ENCODE data around the gene FAM124B. TPM values are rescaled to one million over a fixed set of nuclear protein-coding genes. Genes with fewer than 3 reads are reported as not detected.

Gene FAM124B
- total RNA-seq, 1 experiment from 2014 or later: 0.83 TPM

DNA sequence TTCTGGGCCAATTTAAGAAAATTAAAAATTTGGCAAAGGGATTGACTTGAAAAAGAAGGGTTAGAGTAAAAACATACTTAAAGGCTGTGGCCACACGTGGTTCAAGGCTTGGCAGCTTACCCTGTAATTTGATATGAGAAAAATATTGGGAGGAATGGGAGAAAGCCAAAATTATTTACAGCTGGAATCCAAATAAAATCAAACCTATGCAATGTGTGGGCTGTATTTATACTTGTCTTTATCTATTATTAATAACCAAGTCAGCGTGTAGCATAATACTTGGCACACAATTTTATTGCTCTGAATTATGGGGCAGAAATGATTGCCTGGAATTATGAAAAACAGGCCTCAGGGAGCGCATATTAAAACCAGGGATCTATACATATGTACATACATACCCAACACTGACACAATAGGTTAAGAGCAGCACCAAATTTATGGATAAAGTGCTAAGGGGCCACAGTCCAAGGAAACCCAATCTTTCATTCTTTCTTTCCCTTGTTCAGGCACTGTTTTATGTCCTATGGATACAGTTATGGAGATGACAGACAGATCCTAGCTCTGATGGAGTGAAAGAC is 35.6 kb downstream of the FAM124B start:
- H3K9me3 Mint-ChIP-seq: no peaks in the 10 kb centered on the region
- no peak overlapping the region for H2BK20ac ChIP-seq (ENCODE audit: low read depth, low read length, poor library complexity, severe bottlenecking)
- no peaks in the 10 kb centered on the region for H3K27me3 ChIP-seq (ENCODE audit: insufficient read depth, low read length)
- no peaks in the 10 kb centered on the region for H3K4me1 ChIP-seq (ENCODE audit: insufficient read depth, low read length)
- TF ChIP-seq, protein P1, sequence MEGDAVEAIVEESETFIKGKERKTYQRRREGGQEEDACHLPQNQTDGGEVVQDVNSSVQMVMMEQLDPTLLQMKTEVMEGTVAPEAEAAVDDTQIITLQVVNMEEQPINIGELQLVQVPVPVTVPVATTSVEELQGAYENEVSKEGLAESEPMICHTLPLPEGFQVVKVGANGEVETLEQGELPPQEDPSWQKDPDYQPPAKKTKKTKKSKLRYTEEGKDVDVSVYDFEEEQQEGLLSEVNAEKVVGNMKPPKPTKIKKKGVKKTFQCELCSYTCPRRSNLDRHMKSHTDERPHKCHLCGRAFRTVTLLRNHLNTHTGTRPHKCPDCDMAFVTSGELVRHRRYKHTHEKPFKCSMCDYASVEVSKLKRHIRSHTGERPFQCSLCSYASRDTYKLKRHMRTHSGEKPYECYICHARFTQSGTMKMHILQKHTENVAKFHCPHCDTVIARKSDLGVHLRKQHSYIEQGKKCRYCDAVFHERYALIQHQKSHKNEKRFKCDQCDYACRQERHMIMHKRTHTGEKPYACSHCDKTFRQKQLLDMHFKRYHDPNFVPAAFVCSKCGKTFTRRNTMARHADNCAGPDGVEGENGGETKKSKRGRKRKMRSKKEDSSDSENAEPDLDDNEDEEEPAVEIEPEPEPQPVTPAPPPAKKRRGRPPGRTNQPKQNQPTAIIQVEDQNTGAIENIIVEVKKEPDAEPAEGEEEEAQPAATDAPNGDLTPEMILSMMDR (conservative IDR thresholded peaks at IDR 0.05): no peak
- no peak overlapping the region for H2BK5ac ChIP-seq (ENCODE audit: insufficient read length, low read length)
- no peak overlapping the region for H3K14ac ChIP-seq (ENCODE audit: insufficient read depth, low read length)
- H2AK5ac ChIP-seq (ENCODE audit: insufficient read length, low read length): no peak overlapping the region
- DNase-seq: no peak
- no peak overlapping the region for H4K8ac ChIP-seq (replicated peaks; ENCODE audit: insufficient read length, low read depth, low read length)
- no peak overlapping the region for H3K9ac ChIP-seq (ENCODE audit: extremely low read depth, insufficient read length, low read length)
- no peak overlapping the region for H3K4me2 ChIP-seq (ENCODE audit: insufficient read depth, insufficient read length, low read length)
- H3K4ac ChIP-seq (ENCODE audit: low read depth, low read length): no peak overlapping the region
- H2BK120ac ChIP-seq (ENCODE audit: low read depth, low read length, poor library complexity, severe bottlenecking): no peak overlapping the region
- no peak overlapping the region for H4K5ac ChIP-seq (ENCODE audit: insufficient read length, low read depth, low read length)
- H3K36me3 Mint-ChIP-seq (ENCODE audit: insufficient read depth in 1 of 3, low read depth in 3 of 3): peaks cover 0 to 2% (median 0%) of the 10 kb centered on the region in 3 experiments; a peak in 2 of 7 replicates
- H4K91ac ChIP-seq (ENCODE audit: insufficient read length, low read depth, low read length): no peak overlapping the region
- no CpG with 5 or more reads among the region's 3 CpGs for WGBS (ENCODE audit: extremely low coverage, insufficient read length, low lambda C conversion rate)
- no peak overlapping the region for H2BK12ac ChIP-seq (ENCODE audit: insufficient read length, low read depth, low read length)
- H3K23me2 ChIP-seq (ENCODE audit: insufficient read length, low read depth, low read length, poor library complexity, severe bottlenecking): no peaks in the 10 kb centered on the region
- H3K4me3 Mint-ChIP-seq: no peak overlapping the region
- no peak overlapping the region for H3K56ac ChIP-seq (ENCODE audit: insufficient read length, low read depth, low read length)
- H3T11ph ChIP-seq (ENCODE audit: low read length): no peak overlapping the region
- no peak overlapping the region for H3K27ac Mint-ChIP-seq
- no peaks in the 10 kb centered on the region for H3K9me3 ChIP-seq (ENCODE audit: control insufficient read depth, low read depth, low read length)
- H3K4me1 Mint-ChIP-seq: no peaks in the 10 kb centered on the region
- no peak overlapping the region for H3K27ac ChIP-seq (ENCODE audit: insufficient read length, low read depth, low read length)
- no peak overlapping the region for H3K18ac ChIP-seq (ENCODE audit: insufficient read length, low read depth, low read length)
- no peak overlapping the region for H2AFZ ChIP-seq (ENCODE audit: low read length)
- H3K27me3 Mint-ChIP-seq (ENCODE audit: low read depth): no peaks in the 10 kb centered on the region
- no peaks in the 10 kb centered on the region for H3K79me1 ChIP-seq (ENCODE audit: insufficient read depth, low read depth, low read length, poor library complexity, severe bottlenecking)
- H2BK15ac ChIP-seq (ENCODE audit: low read depth, low read length): no peak overlapping the region
- no peak overlapping the region for H3K23ac ChIP-seq (ENCODE audit: insufficient read length, low read depth, low read length)
- H3K79me2 ChIP-seq (ENCODE audit: insufficient read depth, low read length): no peaks in the 10 kb centered on the region
- no peaks in the 10 kb centered on the region for H4K20me1 ChIP-seq (ENCODE audit: control insufficient read depth, insufficient read depth, insufficient read length)
